ENCODE measurements around the gene GYPE. TPM values are rescaled to one million over a fixed set of nuclear protein-coding genes. Genes with fewer than 3 reads are reported as not detected.
"Not testable (repeated sequence)": the region's sequence is repeated elsewhere in the genome, so short reads cannot be mapped to it uniquely, and the experiment has no call there.

Gene GYPE
- total and polyA plus RNA-seq, 7 donors, result 0.08 to 0.26 (median 0.16) TPM; not detected in 1

GRCh38 chr4:143858456-143858855 lies 46.9 kb downstream of the GYPE start:
- H3K4me1 ChIP-seq, result no peaks in the 10 kb centered on the region
- no peak for DNase-seq
- no peaks in the 10 kb centered on the region for H3K27me3 ChIP-seq (ENCODE audit: insufficient read depth in 3 of 3, low read length in 2 of 3)
- TF ChIP-seq, protein P1, sequence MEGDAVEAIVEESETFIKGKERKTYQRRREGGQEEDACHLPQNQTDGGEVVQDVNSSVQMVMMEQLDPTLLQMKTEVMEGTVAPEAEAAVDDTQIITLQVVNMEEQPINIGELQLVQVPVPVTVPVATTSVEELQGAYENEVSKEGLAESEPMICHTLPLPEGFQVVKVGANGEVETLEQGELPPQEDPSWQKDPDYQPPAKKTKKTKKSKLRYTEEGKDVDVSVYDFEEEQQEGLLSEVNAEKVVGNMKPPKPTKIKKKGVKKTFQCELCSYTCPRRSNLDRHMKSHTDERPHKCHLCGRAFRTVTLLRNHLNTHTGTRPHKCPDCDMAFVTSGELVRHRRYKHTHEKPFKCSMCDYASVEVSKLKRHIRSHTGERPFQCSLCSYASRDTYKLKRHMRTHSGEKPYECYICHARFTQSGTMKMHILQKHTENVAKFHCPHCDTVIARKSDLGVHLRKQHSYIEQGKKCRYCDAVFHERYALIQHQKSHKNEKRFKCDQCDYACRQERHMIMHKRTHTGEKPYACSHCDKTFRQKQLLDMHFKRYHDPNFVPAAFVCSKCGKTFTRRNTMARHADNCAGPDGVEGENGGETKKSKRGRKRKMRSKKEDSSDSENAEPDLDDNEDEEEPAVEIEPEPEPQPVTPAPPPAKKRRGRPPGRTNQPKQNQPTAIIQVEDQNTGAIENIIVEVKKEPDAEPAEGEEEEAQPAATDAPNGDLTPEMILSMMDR (IDR thresholded peaks at IDR 0.05), result no peak
- H3K9me3 ChIP-seq, result no peaks in the 10 kb centered on the region
- 80 to 93% (median 87%) methylated on average over 1 of the region's 1 CpG for whole genome bisulfite sequencing, 3 donors
- no peak overlapping the region for H3K4me3 ChIP-seq
- H3K36me3 ChIP-seq (ENCODE audit: insufficient read depth in 1 of 2, low read depth in 1 of 2), result no peaks in the 10 kb centered on the region
- intact Hi-C loops (cut with DNase I), result no loop called here
- no peak overlapping the region for H3K27ac ChIP-seq
- no peak for ATAC-seq

GRCh38 chr4:143857391-143858336 lies 47.7 kb downstream of the GYPE start:
- H3K36me3 ChIP-seq (ENCODE audit: insufficient read depth in 1 of 2, low read depth in 1 of 2); H3K4me1 ChIP-seq; H3K27ac ChIP-seq; H3K4me3 ChIP-seq; DNase-seq; H3K27me3 ChIP-seq (ENCODE audit: insufficient read depth in 3 of 3, low read length in 2 of 3); H3K9me3 ChIP-seq; intact Hi-C loops (cut with DNase I); ATAC-seq: not testable (repeated sequence)
- 57 to 75% (median 74%) methylated on average over 6 of the region's 6 CpGs for WGBS, 3 donors

- WGBS, 3 donors, result 42 to 63% (median 43%) methylated on average over 6 of the region's 6 CpGs
- H3K27me3 ChIP-seq (ENCODE audit: insufficient read depth in 3 of 3, low read length in 2 of 3); H3K27ac ChIP-seq; intact Hi-C loops (cut with DNase I); H3K36me3 ChIP-seq (ENCODE audit: insufficient read depth in 1 of 2, low read depth in 1 of 2); ATAC-seq; H3K9me3 ChIP-seq; H3K4me3 ChIP-seq; DNase-seq; H3K4me1 ChIP-seq: not testable (repeated sequence)
These were observed 49.3 kb downstream of the GYPE start for GRCh38 chr4:143856017-143856557.

- H3K4me3 ChIP-seq; H3K27me3 ChIP-seq (ENCODE audit: insufficient read depth in 3 of 3, low read length in 2 of 3); H3K27ac ChIP-seq; intact Hi-C loops (cut with DNase I); H3K36me3 ChIP-seq (ENCODE audit: insufficient read depth in 1 of 2, low read depth in 1 of 2); H3K9me3 ChIP-seq; ATAC-seq; DNase-seq; H3K4me1 ChIP-seq: not testable (repeated sequence)
- 63 to 66% (median 63%) methylated on average over 4 of the region's 4 CpGs for WGBS, 3 donors
These were observed 50.7 kb downstream of the GYPE start for GRCh38 chr4:143854645-143855044.

GRCh38 chr4:143849296-143849695 lies 56.1 kb downstream of the GYPE start:
- WGBS, 3 donors, result 57 to 61% (median 59%) methylated on average over 2 of the region's 2 CpGs
- not testable (repeated sequence) for ATAC-seq

GRCh38 chr4:143843506-143843832 lies 61.9 kb downstream of the GYPE start:
- DNase-seq; H3K36me3 ChIP-seq (ENCODE audit: insufficient read depth in 1 of 2, low read depth in 1 of 2); H3K4me1 ChIP-seq; ATAC-seq; H3K4me3 ChIP-seq; H3K27me3 ChIP-seq (ENCODE audit: insufficient read depth in 3 of 3, low read length in 2 of 3); H3K27ac ChIP-seq; intact Hi-C loops (cut with DNase I); H3K9me3 ChIP-seq: not testable (repeated sequence)
- 79 to 92% (median 86%) methylated on average over 1 of the region's 1 CpG for WGBS, 3 donors

More at GRCh38 chr4:143849296-143849695, 56.1 kb downstream of the GYPE start:
- H3K4me1 ChIP-seq; H3K27ac ChIP-seq; H3K27me3 ChIP-seq (ENCODE audit: insufficient read depth in 3 of 3, low read length in 2 of 3); H3K36me3 ChIP-seq (ENCODE audit: insufficient read depth in 1 of 2, low read depth in 1 of 2); intact Hi-C loops (cut with DNase I); H3K9me3 ChIP-seq; H3K4me3 ChIP-seq; DNase-seq: not testable (repeated sequence)

DNA sequence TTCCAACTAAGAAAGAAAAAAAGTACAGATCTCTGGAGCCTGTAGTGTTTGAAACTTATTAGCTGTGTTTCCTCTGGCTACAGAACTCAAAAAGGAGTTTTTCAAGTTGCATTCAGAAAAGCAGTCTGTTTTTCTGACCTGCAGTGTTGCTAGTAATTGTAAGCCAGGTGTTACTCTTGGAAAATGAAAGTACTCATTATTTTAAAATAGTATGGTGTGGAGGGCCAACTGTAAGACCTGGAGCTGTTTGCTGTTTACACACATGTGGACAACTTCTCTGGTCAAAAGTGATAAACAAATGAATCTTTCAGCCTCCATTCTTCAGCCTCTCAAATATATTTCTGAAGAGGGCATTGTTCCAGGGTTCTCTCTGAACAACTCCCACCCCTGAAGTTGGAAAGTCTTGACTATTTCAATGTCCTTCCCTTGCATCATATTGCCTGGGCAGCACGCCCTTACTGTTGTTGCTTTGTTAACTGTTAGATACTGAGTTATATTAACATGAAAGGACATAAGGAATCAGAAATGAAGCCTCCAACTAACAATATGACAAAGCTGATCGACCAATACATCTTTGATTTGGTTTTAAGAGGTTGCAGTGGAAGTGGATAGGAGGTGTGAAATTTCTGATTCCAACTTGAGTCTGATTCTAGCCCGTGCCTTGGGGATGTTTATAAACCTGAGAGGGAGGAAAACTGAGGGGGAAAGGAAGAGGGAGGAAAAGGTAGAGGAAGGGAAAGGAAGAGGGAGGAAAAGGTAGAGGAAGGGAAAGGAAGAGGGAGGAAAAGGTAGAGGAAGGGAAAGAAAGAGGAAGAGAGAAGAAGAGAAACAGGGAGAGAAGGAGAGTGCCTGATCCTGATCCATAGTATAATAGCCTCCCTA lies 62.5 kb downstream of the GYPE start:
- H3K27ac ChIP-seq; ATAC-seq; intact Hi-C loops (cut with DNase I); H3K4me3 ChIP-seq; H3K4me1 ChIP-seq; H3K36me3 ChIP-seq (ENCODE audit: insufficient read depth in 1 of 2, low read depth in 1 of 2); H3K9me3 ChIP-seq; H3K27me3 ChIP-seq (ENCODE audit: insufficient read depth in 3 of 3, low read length in 2 of 3): not testable (repeated sequence)
- DNase-seq, result peak in 1 of 2 donors; percentile 40
- 65 to 73% (median 68%) methylated on average over 2 to 3 of the region's 3 CpGs for WGBS, 3 donors

GRCh38 chr4:143839413-143839812 lies 65.9 kb downstream of the GYPE start:
- H3K4me3 ChIP-seq; H3K27ac ChIP-seq; DNase-seq; intact Hi-C loops (cut with DNase I); H3K27me3 ChIP-seq (ENCODE audit: insufficient read depth in 3 of 3, low read length in 2 of 3); H3K4me1 ChIP-seq; ATAC-seq; H3K36me3 ChIP-seq (ENCODE audit: insufficient read depth in 1 of 2, low read depth in 1 of 2); H3K9me3 ChIP-seq: not testable (repeated sequence)
- WGBS, 3 donors, result 84 to 90% (median 86%) methylated on average over 5 of the region's 7 CpGs

DNA sequence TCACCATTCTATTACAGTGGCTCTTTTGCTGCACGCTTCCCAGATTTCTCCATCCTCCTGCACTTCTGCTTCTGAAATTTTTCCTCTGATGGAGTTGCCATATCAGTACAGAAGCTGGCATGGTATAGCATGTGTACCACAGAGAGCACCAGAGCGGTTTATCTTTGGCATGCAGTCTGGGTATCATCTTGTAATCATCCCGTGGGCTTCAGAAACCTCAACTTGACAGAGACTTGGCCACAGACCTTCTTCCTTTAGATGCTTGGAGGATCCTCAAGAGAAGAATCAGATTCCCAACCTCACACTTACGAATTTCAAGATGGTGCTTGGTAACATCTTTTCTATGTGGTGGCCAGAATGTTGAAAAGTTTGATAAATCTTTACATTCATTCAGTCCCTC lies 71.2 kb downstream of the GYPE start:
- H3K9me3 ChIP-seq; intact Hi-C loops (cut with DNase I); H3K4me1 ChIP-seq; H3K36me3 ChIP-seq (ENCODE audit: insufficient read depth in 1 of 2, low read depth in 1 of 2); H3K27me3 ChIP-seq (ENCODE audit: insufficient read depth in 3 of 3, low read length in 2 of 3); ATAC-seq; DNase-seq; H3K4me3 ChIP-seq; H3K27ac ChIP-seq: not testable (repeated sequence)
- WGBS, 3 donors, result 79 to 87% (median 85%) methylated on average over 4 of the region's 4 CpGs

DNA sequence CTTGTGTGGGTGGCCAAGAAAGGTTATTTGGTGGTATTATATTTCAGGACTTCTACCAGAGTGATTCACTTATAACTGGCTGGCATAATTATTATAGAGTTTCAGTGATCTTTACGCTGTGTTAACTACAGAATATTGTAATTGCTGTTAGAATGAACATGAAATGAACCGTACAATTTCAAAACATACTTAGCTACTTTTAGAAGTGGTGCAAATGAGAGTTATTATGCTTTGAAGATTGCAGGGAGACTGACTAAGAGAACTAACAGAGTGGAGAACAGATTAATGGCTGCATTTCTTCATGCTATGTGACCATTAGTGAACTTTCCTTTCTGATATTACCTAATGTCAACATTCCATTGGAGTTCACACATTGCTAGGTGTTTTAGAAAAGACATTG lies 71.7 kb downstream of the GYPE start:
- H3K4me1 ChIP-seq, result not testable (repeated sequence)

More for the DNA sequence above, 71.7 kb downstream of the GYPE start:
- H3K27me3 ChIP-seq (ENCODE audit: insufficient read depth in 3 of 3, low read length in 2 of 3); H3K27ac ChIP-seq; H3K4me3 ChIP-seq; DNase-seq; ATAC-seq; intact Hi-C loops (cut with DNase I); H3K36me3 ChIP-seq (ENCODE audit: insufficient read depth in 1 of 2, low read depth in 1 of 2); H3K9me3 ChIP-seq: not testable (repeated sequence)
- WGBS, 3 donors, result 32 to 51% (median 43%) methylated on average over 2 of the region's 2 CpGs
